H1 (cell line): Measurements from ENCODE around the gene CAMTA1. TPM values are rescaled to one million over a fixed set of nuclear protein-coding genes. Genes with fewer than 3 reads are reported as not detected.
A peak's percentile ranks its signal among the peaks of the same experiment; 100 is the strongest.

Experiments used
- CTCF ChIA-PET: fragments of 300-600 bp; sonication (Branson Sonifier 250); formaldehyde crosslinking; loops from one replicate; lab custom pipeline; 2021; ENCODE audit not compliant: partially characterized antibody; lab: Charles Lee
- POLR2A ChIA-PET: fragments of 300-600 bp; sonication (Branson Sonifier 250); formaldehyde crosslinking; loops from one replicate; lab custom pipeline; 2021; ENCODE audit warnings: inconsistent platforms; ENCODE audit not compliant: partially characterized antibody; lab: Charles Lee
- DNase-seq, 2 experiments: peaks; one replicate each; pipeline versions ENCODE4 v3.0.0 to v3.0.0-alpha.2; 2010 to 2022; ENCODE audit warnings: low spot score in 2 of 2, low read depth in 1 of 2, mixed read lengths in 1 of 2
- FAIRE-seq: peaks from 2 replicates; lab custom pipeline; 2011; peaks lifted over from hg19 to GRCh38; lab: Jason Lieb, UNC
- H2AFZ ChIP-seq: 2 replicates; pipeline ENCODE4 v1.8.1; 2012; ENCODE audit warnings: low read length, inconsistent platforms
- H2AK5ac ChIP-seq: 2 replicates; pipeline ENCODE4 v1.6.1; 2013; ENCODE audit warnings: low read depth, low read length
- H2BK120ac ChIP-seq: replicated peaks from 2 replicates; pipeline ENCODE3; 2013; ENCODE audit warnings: low read depth, low read length, inconsistent platforms
- H2BK12ac ChIP-seq: 2 replicates; pipeline ENCODE4 v1.6.1; 2013; ENCODE audit warnings: low read depth, low read length
- H2BK15ac ChIP-seq: 2 replicates; pipeline ENCODE4 v1.6.1; 2013; ENCODE audit warnings: low read length
- H2BK20ac ChIP-seq: 2 replicates; pipeline ENCODE4 v1.6.1; 2013; ENCODE audit warnings: low read length
- H2BK5ac ChIP-seq: 2 replicates; pipeline ENCODE4 v1.6.1; 2013; ENCODE audit warnings: low read depth, low read length
- H3K14ac ChIP-seq: 2 replicates; pipeline ENCODE4 v1.6.1; 2013; ENCODE audit warnings: inconsistent platforms; ENCODE audit not compliant: insufficient read length
- H3K18ac ChIP-seq: 2 replicates; pipeline ENCODE4 v1.6.1; 2013; ENCODE audit warnings: low read length; ENCODE audit errors: extremely low read depth
- H3K23ac ChIP-seq: 2 replicates; pipeline ENCODE4 v1.6.1; 2013; ENCODE audit warnings: inconsistent platforms; ENCODE audit not compliant: insufficient read length
- H3K23me2 ChIP-seq: 2 replicates; pipeline ENCODE4 v1.6.1; 2013; ENCODE audit warnings: low read depth, low read length
- H3K27ac ChIP-seq: 2 replicates; pipeline ENCODE4 v1.6.1; 2011; ENCODE audit warnings: low read depth, low read length, inconsistent platforms
- H3K27me3 ChIP-seq, 4 experiments: replicated peaks in 1 of 4; 1 replicate in 1 of 4; 2 replicates in 3 of 4; pipeline versions ENCODE4 v1.6.1 to v1.8.1; 2011 to 2013; ENCODE audit warnings: low read length in 3 of 4, mild to moderate bottlenecking in 3 of 4, inconsistent platforms in 2 of 4, mixed read lengths in 2 of 4, moderate library complexity in 1 of 4; ENCODE audit not compliant: control insufficient read depth in 3 of 4, insufficient read depth in 3 of 4; ENCODE audit errors: extremely low read depth in 1 of 4
- H3K36me3 ChIP-seq, 4 experiments: 2 replicates each; pipeline versions ENCODE4 v1.6.1 to v1.8.1; 2011 to 2013; ENCODE audit warnings: mild to moderate bottlenecking in 4 of 4, low read length in 3 of 4, moderate library complexity in 2 of 4, control low read depth in 1 of 4, inconsistent platforms in 1 of 4; ENCODE audit not compliant: insufficient read depth in 4 of 4, control insufficient read depth in 2 of 4
- H3K4ac ChIP-seq: replicated peaks from 2 replicates; pipeline ENCODE3; 2013; ENCODE audit warnings: low read length, low read depth, mixed read lengths, inconsistent platforms; ENCODE audit not compliant: insufficient read length
- H3K4me1 ChIP-seq, 4 experiments: replicated peaks in 1 of 4; 1 replicate in 1 of 4; 2 replicates in 3 of 4; pipeline versions ENCODE4 v1.6.1 to v1.8.1; 2011 to 2013; ENCODE audit warnings: low read length in 3 of 4, inconsistent platforms in 2 of 4, mixed read lengths in 1 of 4; ENCODE audit not compliant: insufficient read depth in 4 of 4, control insufficient read depth in 3 of 4
- H3K4me2 ChIP-seq, 2 experiments: 2 replicates each; pipeline versions ENCODE4 v1.6.1 to v1.8.1; 2011 to 2013; ENCODE audit warnings: low read depth in 2 of 2, low read length in 2 of 2, control low read depth in 1 of 2, inconsistent platforms in 1 of 2, mild to moderate bottlenecking in 1 of 2; ENCODE audit not compliant: insufficient read depth in 1 of 2
- H3K4me3 ChIP-seq, 4 experiments: fragments of 200-600, 300-600 bp in 1 of 4; sonication (generic), shearing (Covaris generic), sonication (Bioruptor Twin) in 1 of 4; 2 replicates each; pipeline versions ENCODE4 v1.5.1 to v1.8.1; 2011 to 2016; ENCODE audit warnings: low read length in 4 of 4, low read depth in 3 of 4, control low read depth in 2 of 4, inconsistent platforms in 2 of 4, mild to moderate bottlenecking in 2 of 4, mixed read lengths in 1 of 4, moderate library complexity in 1 of 4; ENCODE audit not compliant: insufficient read depth in 2 of 4; ENCODE audit errors: extremely low read depth in 1 of 4
- H3K56ac ChIP-seq: replicated peaks from 2 replicates; pipeline ENCODE3; 2013; ENCODE audit warnings: low read depth, mild to moderate bottlenecking, mixed read lengths, low read length, inconsistent platforms; ENCODE audit not compliant: insufficient read length
- H3K79me1 ChIP-seq: 2 replicates; pipeline ENCODE4 v1.6.1; 2013; ENCODE audit warnings: low read depth, low read length, control low read depth
- H3K79me2 ChIP-seq, 2 experiments: 2 replicates each; pipeline versions ENCODE4 v1.6.1 to v1.8.1; 2012 to 2013; ENCODE audit warnings: low read length in 2 of 2, mild to moderate bottlenecking in 2 of 2, inconsistent platforms in 1 of 2; ENCODE audit not compliant: insufficient read depth in 2 of 2, control insufficient read depth in 1 of 2
- H3K9ac ChIP-seq, 4 experiments: replicated peaks in 1 of 4; 1 replicate in 1 of 4; 2 replicates in 3 of 4; pipeline versions ENCODE4 v1.6.1 to v1.8.1; 2011 to 2013; ENCODE audit warnings: low read depth in 3 of 4, low read length in 3 of 4, control low read depth in 2 of 4, mild to moderate bottlenecking in 2 of 4, moderate library complexity in 2 of 4, inconsistent platforms in 1 of 4; ENCODE audit errors: extremely low read depth in 1 of 4
- H3K9me3 ChIP-seq, 2 experiments: 2 replicates each; pipeline versions ENCODE4 v1.6.1 to v1.8.1; 2012 to 2013; ENCODE audit warnings: mild to moderate bottlenecking in 2 of 2, moderate library complexity in 2 of 2, control low read depth in 1 of 2, inconsistent platforms in 1 of 2, low read depth in 1 of 2, low read length in 1 of 2, mixed read lengths in 1 of 2; ENCODE audit not compliant: insufficient read depth in 2 of 2
- H4K20me1 ChIP-seq, 2 experiments: replicated peaks in 1 of 2; 2 replicates each; pipeline versions ENCODE3 to v1.8.1; 2011 to 2013; ENCODE audit warnings: inconsistent platforms in 2 of 2, low read length in 2 of 2, mild to moderate bottlenecking in 1 of 2; ENCODE audit not compliant: insufficient read depth in 2 of 2, control insufficient read depth in 1 of 2
- H4K5ac ChIP-seq: 2 replicates; pipeline ENCODE4 v1.6.1; 2013; ENCODE audit warnings: low read length, low read depth, mixed read lengths, inconsistent platforms; ENCODE audit not compliant: insufficient read length
- H4K8ac ChIP-seq: 2 replicates; pipeline ENCODE4 v1.8.0; 2013; ENCODE audit warnings: mild to moderate bottlenecking, moderate library complexity, low read length, inconsistent platforms; ENCODE audit not compliant: insufficient read depth; ENCODE audit errors: extremely low read depth
- H4K91ac ChIP-seq: replicated peaks from 2 replicates; pipeline ENCODE3; 2013; ENCODE audit warnings: low read length, mixed read lengths, inconsistent platforms; ENCODE audit not compliant: insufficient read length
- CEBPB ChIP-seq: IDR thresholded peaks from 2 replicates; pipeline ENCODE4 v1.6.1; 2012; ENCODE audit warnings: low read depth, low read length
- HDAC2 ChIP-seq, 2 experiments: fragments of 300-600 bp in 1 of 2; sonication (generic) in 1 of 2; IDR thresholded peaks; 2 replicates each; pipeline ENCODE4 v1.6.1; 2011 to 2012; ENCODE audit warnings: low read depth in 2 of 2, low read length in 2 of 2, mild to moderate bottlenecking in 2 of 2, moderate library complexity in 2 of 2, borderline replicate concordance in 1 of 2, inconsistent platforms in 1 of 2
- NRF1 ChIP-seq: IDR thresholded peaks from 2 replicates; pipeline ENCODE4 v1.6.1; 2011; ENCODE audit warnings: mild to moderate bottlenecking, low read depth, low read length, improper control_type of control experiment
- PHF8 ChIP-seq: fragments of 200-600 bp; sonication (generic); conservative IDR thresholded peaks from 2 replicates; pipeline ENCODE4 v1.7.1; 2012; ENCODE audit warnings: low read depth, mild to moderate bottlenecking, inconsistent platforms, low read length, moderate library complexity
- POLR2A ChIP-seq, 2 experiments: IDR thresholded peaks; 1 replicate in 1 of 2; 2 replicates in 1 of 2; pipeline ENCODE4 v1.6.1; 2011; ENCODE audit warnings: low read depth in 2 of 2, low read length in 2 of 2, mild to moderate bottlenecking in 2 of 2; ENCODE audit errors: control extremely low read depth in 1 of 2
- RAD21 ChIP-seq, 2 experiments: IDR thresholded peaks in 1 of 2; conservative IDR thresholded peaks in 1 of 2; 2 replicates each; pipeline ENCODE4 v1.6.1; 2011; ENCODE audit warnings: low read depth in 2 of 2, low read length in 2 of 2, improper control_type of control experiment in 1 of 2, inconsistent platforms in 1 of 2, mild to moderate bottlenecking in 1 of 2, moderate library complexity in 1 of 2
- TBP ChIP-seq: IDR thresholded peaks from 2 replicates; pipeline ENCODE4 v1.6.1; 2011; ENCODE audit warnings: low read depth, low read length, improper control_type of control experiment
- WGBS, 2 experiments: shearing (Covaris generic) in 1 of 2; methylation state at CpG; one replicate each; pipeline versions ENCODE4 v1.1.6 to v1.1.7; 2013 to 2015; ENCODE audit warnings: low lambda C conversion rate in 2 of 2, mixed read lengths in 2 of 2, inconsistent platforms in 1 of 2, low coverage in 1 of 2, missing lambda C conversion rate in 1 of 2; ENCODE audit not compliant: insufficient replicate concordance in 2 of 2, insufficient coverage in 1 of 2, insufficient read length in 1 of 2; ENCODE audit errors: extremely low coverage in 1 of 2, missing lambda C conversion rate in 1 of 2; 5-methylcytosine and 5-hydroxymethylcytosine counted together
- polyA plus RNA-seq, 7 experiments: library from polyadenylated mRNA; depleted of rRNA in 3 of 7; stranded (reverse) in 5 of 7; unstranded in 2 of 7; fragments of >200 nt in 5 of 7; fragments of 200-250 nt in 2 of 7; gene quantifications; 1 replicate in 5 of 7; 2 replicates in 1 of 7; 4 replicates in 1 of 7; pipeline versions ENCODE4 v1.2.1 to v1.2.3, GENCODE V29; 2011 to 2013; ENCODE audit warnings: missing spikeins in 2 of 7, mixed read lengths in 2 of 7
- total RNA-seq: library from RNA; stranded (reverse); fragmentation: NEBNext Ultra II Directional; extraction: Animal tissue kit (Norgen Biotek cat#: 25700); gene quantifications from 2 replicates; pipeline ENCODE4 v1.2.1, GENCODE V29; 2021
- TF ChIP-seq, protein P1 (sequence below): IDR thresholded peaks from 2 replicates; pipeline ENCODE4 v1.6.1; 2011; ENCODE audit warnings: low read length, improper control_type of control experiment
- TF ChIP-seq, protein P2 (sequence below), 3 experiments: IDR thresholded peaks; 1 replicate in 2 of 3; 2 replicates in 1 of 3; pipeline versions ENCODE4 v1.5.1 to v1.6.1; 2011; ENCODE audit warnings: low read length in 3 of 3, mild to moderate bottlenecking in 3 of 3, inconsistent platforms in 2 of 3, low read depth in 1 of 3, moderate library complexity in 1 of 3; ENCODE audit not compliant: insufficient read depth in 1 of 3; ENCODE audit errors: control extremely low read depth in 1 of 3

The CAMTA1 gene
- total and polyA plus RNA-seq, 2 of the 8 experiments (the other 6 are each of a cell fraction or from before 2014, with no cell fraction given) = 65.0 to 119 TPM

DNA sequence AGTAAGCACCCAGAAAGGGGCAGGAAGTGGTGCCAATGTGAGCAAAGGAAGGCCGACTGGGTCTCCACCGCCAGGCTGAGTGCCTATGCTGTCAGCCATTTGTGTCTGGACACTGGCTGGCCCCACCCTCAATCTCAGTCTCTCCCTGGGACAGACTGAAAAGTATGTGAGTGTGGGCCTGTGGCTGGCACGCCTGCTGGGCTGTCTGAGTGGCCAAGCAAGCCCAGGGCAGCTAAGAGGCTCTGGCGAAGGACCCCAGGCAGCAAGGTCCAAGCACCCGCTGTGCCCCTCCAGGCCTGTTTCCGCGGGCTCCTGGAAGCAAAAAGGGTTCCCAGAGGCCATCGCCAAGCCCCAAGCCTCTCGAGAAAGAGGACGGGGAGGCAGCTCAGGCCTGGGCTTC lies 892.6 kb downstream of the CAMTA1 start:
- H2BK20ac ChIP-seq = no peak overlapping the region
- H3K4me3 ChIP-seq = no peak overlapping the region
- no peak overlapping the region for H3K56ac ChIP-seq
- DNase-seq (no peak), FAIRE-seq (no peak)
- H2BK12ac ChIP-seq = no peak overlapping the region
- H3K18ac ChIP-seq = no peak overlapping the region
- peaks cover 2% of the 10 kb centered on the region; the same call in 1 of the 2 replicates for H3K23me2 ChIP-seq
- H3K4me2 ChIP-seq = no peak overlapping the region
- H3K14ac ChIP-seq = no peak overlapping the region
- WGBS, 2 experiments = 83% methylated on average over 10 of the region's 10 CpGs; no CpG with 5 or more reads in 1 of the 2 experiments
- H4K91ac ChIP-seq = no peak overlapping the region
- peaks cover 0 to 20% (median 14%) of the 10 kb centered on the region in 4 experiments; a peak in 6 of 7 replicates for H3K27me3 ChIP-seq
- H3K36me3 ChIP-seq = no peaks in the 10 kb centered on the region
- no peak overlapping the region for H2AFZ ChIP-seq
- TF ChIP-seq PHF8 (no peak), NRF1 (no peak), TBP (no peak), HDAC2 (IDR thresholded peaks at IDR 0.05; ENCODE audit: borderline replicate concordance in 1 of 2, low read depth in 2 of 2, low read length in 2 of 2) (no peak), RAD21 (IDR thresholded peaks at IDR 0.05 in 1 of 2, conservative IDR thresholded peaks at IDR 0.05 in 1 of 2; ENCODE audit: low read depth in 2 of 2, low read length in 2 of 2) (no peak), CEBPB (no peak), POLR2A (IDR thresholded peaks at IDR 0.05; ENCODE audit: control extremely low read depth in 1 of 2, low read depth in 2 of 2, low read length in 2 of 2) (no peak)
- TF ChIP-seq, protein P1, sequence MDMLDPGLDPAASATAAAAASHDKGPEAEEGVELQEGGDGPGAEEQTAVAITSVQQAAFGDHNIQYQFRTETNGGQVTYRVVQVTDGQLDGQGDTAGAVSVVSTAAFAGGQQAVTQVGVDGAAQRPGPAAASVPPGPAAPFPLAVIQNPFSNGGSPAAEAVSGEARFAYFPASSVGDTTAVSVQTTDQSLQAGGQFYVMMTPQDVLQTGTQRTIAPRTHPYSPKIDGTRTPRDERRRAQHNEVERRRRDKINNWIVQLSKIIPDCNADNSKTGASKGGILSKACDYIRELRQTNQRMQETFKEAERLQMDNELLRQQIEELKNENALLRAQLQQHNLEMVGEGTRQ = no peak
- TF ChIP-seq, protein P2, sequence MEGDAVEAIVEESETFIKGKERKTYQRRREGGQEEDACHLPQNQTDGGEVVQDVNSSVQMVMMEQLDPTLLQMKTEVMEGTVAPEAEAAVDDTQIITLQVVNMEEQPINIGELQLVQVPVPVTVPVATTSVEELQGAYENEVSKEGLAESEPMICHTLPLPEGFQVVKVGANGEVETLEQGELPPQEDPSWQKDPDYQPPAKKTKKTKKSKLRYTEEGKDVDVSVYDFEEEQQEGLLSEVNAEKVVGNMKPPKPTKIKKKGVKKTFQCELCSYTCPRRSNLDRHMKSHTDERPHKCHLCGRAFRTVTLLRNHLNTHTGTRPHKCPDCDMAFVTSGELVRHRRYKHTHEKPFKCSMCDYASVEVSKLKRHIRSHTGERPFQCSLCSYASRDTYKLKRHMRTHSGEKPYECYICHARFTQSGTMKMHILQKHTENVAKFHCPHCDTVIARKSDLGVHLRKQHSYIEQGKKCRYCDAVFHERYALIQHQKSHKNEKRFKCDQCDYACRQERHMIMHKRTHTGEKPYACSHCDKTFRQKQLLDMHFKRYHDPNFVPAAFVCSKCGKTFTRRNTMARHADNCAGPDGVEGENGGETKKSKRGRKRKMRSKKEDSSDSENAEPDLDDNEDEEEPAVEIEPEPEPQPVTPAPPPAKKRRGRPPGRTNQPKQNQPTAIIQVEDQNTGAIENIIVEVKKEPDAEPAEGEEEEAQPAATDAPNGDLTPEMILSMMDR (IDR thresholded peaks at IDR 0.05; ENCODE audit: control extremely low read depth in 1 of 3, insufficient read depth in 1 of 3, low read depth in 1 of 3, low read length in 3 of 3) = no peak
- H3K4me1 ChIP-seq = peaks cover 0 to 3% (median 3%) of the 10 kb centered on the region in 4 experiments; a peak in 4 of 7 replicates
- no peak overlapping the region for H4K5ac ChIP-seq
- H2BK15ac ChIP-seq = no peak overlapping the region; the same call in 1 of the 2 replicates
- no peak overlapping the region for H3K23ac ChIP-seq
- H4K20me1 ChIP-seq = no peaks in the 10 kb centered on the region
- peak overlapping the region; percentile 57; the same call in 1 of the 2 replicates for H4K8ac ChIP-seq
- H2BK120ac ChIP-seq = no peak overlapping the region
- H3K9me3 ChIP-seq = no peaks in the 10 kb centered on the region
- H3K4ac ChIP-seq = no peak overlapping the region
- no peak overlapping the region for H3K9ac ChIP-seq
- no peak overlapping the region for H3K27ac ChIP-seq
- ChIA-PET POLR2A (interaction anchor here (1.2 to 1.3 kb wide), 2 partner anchors 25 to 28 kb away, joined by 3 read pairs; no protein-coding TSS in a partner anchor), CTCF (interaction anchor here (0.6 to 23.6 kb wide), 5 partner anchors 9 to 104 kb away, joined by 3 to 554 read pairs (median 4); no protein-coding TSS in a partner anchor)
- H3K79me1 ChIP-seq = no peaks in the 10 kb centered on the region
- no peaks in the 10 kb centered on the region for H3K79me2 ChIP-seq
- no peak overlapping the region; the same call in 1 of the 2 replicates for H2BK5ac ChIP-seq
- no peak overlapping the region for H2AK5ac ChIP-seq
